ENCODE results near the gene CHPF2.

The CHPF2 gene

GRCh38 chr7:151235091-151235787 is 3.0 kb downstream of the CHPF2 start:
- DNase-seq (ENCODE audit: low read depth): no peak

DNA sequence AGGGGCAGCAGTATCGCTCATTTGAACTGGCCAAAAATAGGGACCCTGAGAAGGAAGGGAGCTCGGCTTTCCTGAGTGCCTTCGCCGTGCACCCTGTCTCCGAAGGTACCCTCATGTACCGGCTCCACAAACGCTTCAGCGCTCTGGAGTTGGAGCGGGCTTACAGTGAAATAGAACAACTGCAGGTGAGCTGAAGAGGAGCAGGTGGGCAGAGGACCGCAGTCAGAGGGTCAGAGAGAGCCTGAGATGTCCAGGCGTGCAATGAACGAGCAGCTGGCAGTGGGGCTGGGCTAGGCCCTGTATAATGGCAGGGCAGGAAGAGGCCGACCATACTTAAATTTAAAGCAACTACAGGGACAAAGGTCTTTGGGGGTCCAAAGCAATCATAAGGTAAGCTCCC is 4.1 kb downstream of the CHPF2 start:
- no peak for DNase-seq (ENCODE audit: low read depth)

DNA sequence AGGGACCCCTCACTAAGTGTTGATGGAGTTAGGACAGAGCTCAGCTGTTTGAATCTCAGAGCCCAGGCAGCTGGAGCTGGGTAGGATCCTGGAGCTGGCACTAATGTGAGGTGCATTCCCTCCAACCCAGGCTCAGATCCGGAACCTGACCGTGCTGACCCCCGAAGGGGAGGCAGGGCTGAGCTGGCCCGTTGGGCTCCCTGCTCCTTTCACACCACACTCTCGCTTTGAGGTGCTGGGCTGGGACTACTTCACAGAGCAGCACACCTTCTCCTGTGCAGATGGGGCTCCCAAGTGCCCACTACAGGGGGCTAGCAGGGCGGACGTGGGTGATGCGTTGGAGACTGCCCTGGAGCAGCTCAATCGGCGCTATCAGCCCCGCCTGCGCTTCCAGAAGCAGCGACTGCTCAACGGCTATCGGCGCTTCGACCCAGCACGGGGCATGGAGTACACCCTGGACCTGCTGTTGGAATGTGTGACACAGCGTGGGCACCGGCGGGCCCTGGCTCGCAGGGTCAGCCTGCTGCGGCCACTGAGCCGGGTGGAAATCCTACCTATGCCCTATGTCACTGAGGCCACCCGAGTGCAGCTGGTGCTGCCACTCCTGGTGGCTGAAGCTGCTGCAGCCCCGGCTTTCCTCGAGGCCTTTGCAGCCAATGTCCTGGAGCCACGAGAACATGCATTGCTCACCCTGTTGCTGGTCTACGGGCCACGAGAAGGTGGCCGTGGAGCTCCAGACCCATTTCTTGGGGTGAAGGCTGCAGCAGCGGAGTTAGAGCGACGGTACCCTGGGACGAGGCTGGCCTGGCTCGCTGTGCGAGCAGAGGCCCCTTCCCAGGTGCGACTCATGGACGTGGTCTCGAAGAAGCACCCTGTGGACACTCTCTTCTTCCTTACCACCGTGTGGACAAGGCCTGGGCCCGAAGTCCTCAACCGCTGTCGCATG is 5.2 kb downstream of the CHPF2 start:
- DNase-seq (ENCODE audit: low read depth): no peak

- DNase-seq (ENCODE audit: low read depth): no peak
These were observed 6.0 kb downstream of the CHPF2 start for GRCh38 chr7:151238190-151238810.

DNA sequence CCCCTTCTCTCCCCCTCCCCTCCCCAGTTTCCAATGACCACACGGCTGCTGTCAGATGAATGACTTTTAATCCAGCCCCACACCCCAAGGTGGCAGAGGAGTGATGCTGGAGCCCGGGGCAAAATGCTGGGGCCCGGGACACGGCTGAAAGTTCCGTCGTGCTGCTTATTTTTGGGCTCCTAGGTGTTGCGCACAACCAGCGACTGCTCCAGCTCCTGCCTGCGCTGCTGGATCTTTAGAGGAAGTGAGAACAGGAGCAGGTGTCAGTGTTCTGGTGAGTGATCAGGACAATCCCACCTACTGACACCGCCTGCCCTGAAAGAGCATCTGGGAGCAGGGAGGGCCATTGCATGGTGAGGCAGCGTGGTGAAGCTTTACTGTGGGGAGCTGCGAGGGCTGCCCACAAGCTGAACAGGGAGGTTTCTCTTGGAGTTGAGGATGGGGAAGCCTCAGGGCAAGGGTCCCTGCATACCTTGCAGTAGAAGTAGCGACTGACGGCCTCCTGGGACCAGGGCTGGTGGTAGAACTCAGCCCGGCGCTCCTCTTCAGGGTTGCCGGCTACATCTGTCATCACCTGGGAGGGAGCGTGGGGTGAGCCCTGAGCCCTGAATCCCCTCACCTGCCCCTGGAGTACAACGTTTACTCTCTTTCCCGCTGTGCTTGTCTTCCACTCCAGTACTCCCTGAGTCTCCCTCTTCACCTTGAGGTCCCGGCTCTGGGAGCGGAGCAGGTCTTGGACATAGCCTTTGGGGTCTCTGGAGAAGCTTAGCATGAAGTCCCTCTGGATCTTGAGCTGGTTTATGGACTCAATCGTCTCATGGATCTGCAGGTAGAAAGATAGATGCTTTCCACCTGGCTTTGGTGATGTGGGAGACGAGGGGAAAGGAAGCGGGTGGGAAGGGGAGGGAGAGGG is 6.9 kb downstream of the CHPF2 start:
- no peak for DNase-seq (ENCODE audit: low read depth)

- no peak for DNase-seq (ENCODE audit: low read depth)
These were observed 7.7 kb downstream of the CHPF2 start for GRCh38 chr7:151239837-151240459.

- no peak for DNase-seq (ENCODE audit: low read depth)
These were observed 8.3 kb downstream of the CHPF2 start for GRCh38 chr7:151240536-151240935.

GRCh38 chr7:151240942-151241754 is 8.9 kb downstream of the CHPF2 start:
- no peak for DNase-seq (ENCODE audit: low read depth)

DNA sequence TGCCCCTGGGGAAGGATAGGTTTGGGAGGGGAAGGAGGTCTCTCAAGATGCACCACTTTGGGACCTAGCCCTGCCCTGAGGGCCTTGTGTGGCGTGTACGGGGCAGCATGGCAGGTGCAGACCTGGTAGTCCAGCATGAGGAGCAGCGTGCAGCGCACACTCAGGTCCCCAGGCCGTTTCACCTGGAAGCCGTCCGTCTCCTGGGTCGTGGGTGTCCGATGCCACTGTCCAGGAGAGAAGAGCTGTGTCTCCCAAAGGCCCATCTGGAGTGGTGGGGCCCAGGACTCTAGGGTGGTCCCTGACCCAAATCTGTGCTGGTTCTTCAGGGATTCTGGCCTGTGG is 9.4 kb downstream of the CHPF2 start:
- DNase-seq (ENCODE audit: low read depth): no peak

GRCh38 chr7:151242159-151243044 is 10.1 kb downstream of the CHPF2 start:
- no peak for DNase-seq (ENCODE audit: low read depth)

- no peak for DNase-seq (ENCODE audit: low read depth)
These were observed 10.7 kb downstream of the CHPF2 start for GRCh38 chr7:151243045-151243349.

DNA sequence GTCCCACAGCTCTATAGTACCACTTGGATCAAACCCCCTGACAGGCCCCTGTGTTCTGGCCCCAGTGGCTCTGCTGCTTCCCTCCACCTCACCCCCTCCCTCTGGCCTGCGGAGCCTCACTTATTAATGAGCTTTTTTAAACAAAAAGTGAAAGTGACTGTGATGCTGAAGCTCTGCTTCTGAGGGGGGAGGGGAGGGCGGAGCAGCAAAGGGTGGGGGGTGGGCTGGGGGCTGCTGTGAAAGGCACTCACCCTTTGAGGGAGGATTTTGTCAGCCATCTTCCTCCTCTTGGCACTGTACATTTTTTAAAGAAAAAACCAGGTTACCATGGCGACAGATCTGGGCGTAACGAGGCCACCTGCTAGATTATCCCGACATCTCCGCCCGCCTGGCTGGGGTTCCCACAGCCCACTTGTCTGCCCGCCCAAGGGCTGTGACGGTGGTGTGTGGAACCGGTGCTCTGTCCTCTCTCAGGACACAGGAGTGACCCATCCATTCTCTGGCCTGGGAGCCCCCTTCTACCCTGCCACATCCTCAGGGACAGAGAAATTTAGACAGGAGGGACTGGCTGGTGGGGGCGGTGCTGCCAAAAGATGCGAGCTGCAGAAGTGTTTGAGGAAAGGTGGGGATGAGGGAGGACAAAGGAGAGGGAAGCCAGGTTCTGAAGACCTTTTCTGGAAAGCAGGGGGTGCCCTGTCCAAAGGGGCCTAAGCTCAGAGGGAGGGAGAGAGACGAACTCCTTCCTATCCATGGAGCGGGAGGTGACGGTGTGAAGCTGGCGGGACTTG is 11.3 kb downstream of the CHPF2 start:
- DNase-seq (ENCODE audit: low read depth): no peak

DNA sequence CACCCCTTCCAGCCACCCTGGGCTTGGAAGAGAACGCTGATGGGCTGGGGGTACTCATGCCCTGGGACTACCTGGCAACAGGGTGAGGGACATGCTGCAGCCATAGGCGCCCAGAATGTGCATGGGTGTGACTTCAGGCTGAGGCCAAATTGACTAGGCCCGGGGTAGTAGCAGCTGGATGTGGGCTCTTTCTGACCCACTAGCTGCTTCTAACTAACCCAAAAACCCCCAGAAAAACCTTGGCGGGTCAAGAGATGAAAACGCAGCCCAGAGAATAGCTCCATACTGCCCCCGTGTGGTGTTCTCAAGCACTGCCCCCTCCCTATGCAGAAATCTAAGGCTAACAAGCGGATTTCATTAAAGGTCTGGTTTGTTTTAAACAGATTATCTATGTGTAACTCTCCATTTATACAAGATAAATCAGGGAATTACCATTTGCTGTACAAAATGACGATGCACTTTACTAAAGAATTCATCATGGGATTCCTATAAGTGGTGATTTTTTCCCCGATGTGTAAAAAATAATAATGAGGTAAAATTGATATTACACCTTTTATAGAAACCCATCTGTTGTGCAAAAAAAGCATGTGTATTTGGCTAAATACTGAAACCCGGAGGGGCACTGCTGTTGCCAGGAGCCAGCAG is 12.0 kb downstream of the CHPF2 start:
- no peak for DNase-seq (ENCODE audit: low read depth)

GRCh38 chr7:151244841-151245346 is 12.6 kb downstream of the CHPF2 start:
- DNase-seq (ENCODE audit: low read depth): no peak

GRCh38 chr7:151245360-151246101 is 13.2 kb downstream of the CHPF2 start:
- DNase-seq (ENCODE audit: low read depth): peak; percentile 46

DNA sequence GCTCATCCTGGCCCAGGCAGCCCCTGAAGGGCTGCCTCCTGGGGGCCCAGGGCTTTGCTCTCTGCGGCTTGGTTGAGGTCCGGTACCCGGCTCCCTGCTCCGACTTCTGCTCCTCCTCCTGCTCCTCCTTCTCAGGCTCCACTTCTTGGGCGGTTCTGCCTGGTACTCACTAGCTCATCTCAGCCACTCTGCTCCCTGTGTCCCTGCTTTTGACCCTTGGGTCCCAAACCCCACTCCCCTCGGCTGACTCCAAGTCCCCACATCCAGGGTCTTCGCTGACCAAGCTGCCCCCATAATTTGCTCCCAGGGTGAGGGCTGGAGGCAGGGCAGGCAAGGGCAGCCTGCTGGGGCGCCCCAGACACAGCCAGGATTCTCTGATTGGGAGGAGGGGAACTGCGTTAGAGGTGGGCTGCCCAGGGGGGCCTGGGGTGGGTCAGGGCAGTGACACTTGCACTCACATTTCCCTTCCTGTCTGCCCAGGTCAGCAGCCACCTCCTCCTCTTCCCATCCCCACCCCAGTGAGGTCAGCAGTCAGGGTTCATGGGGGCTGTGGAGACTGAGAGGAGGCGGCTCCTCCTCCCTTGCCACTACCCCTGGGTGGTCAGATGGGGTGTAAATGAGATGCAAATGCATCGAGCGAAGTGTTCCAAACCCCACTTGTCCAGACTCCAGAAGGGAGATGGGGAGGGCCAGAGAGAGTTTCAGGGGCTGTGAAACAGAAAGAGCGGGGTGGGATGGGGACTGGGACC is 14.0 kb downstream of the CHPF2 start:
- no peak for DNase-seq (ENCODE audit: low read depth)
